ENCODE data around the gene ZNF335.

The ZNF335 gene

DNA sequence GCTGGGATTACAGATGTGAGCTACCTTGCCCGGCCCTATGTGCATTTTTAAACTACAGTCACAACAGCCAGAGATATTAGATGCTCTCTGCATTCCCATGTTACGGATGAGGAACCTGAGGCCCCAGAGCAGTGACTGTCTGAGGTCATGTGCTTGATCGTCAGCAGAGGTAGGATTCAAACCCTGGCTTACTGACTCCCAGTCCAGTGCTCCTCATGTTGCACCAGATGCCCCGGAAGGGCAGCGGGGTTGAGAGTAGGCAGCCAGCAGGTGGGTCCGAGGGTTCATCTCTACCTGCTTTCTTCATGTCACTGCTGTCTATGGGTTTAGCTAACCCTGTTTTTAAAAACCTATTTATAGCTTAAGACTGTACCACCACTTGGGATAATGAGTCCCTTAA lies 9.3 kb upstream of the ZNF335 start:
- no peak for TF ChIP-seq MYC (IDR thresholded peaks at IDR 0.05; ENCODE audit: low read depth, low read length)
- TF ChIP-seq, protein P1, sequence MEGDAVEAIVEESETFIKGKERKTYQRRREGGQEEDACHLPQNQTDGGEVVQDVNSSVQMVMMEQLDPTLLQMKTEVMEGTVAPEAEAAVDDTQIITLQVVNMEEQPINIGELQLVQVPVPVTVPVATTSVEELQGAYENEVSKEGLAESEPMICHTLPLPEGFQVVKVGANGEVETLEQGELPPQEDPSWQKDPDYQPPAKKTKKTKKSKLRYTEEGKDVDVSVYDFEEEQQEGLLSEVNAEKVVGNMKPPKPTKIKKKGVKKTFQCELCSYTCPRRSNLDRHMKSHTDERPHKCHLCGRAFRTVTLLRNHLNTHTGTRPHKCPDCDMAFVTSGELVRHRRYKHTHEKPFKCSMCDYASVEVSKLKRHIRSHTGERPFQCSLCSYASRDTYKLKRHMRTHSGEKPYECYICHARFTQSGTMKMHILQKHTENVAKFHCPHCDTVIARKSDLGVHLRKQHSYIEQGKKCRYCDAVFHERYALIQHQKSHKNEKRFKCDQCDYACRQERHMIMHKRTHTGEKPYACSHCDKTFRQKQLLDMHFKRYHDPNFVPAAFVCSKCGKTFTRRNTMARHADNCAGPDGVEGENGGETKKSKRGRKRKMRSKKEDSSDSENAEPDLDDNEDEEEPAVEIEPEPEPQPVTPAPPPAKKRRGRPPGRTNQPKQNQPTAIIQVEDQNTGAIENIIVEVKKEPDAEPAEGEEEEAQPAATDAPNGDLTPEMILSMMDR (IDR thresholded peaks at IDR 0.05; ENCODE audit: low read depth, low read length) = no peak
- TF ChIP-seq, protein P2, sequence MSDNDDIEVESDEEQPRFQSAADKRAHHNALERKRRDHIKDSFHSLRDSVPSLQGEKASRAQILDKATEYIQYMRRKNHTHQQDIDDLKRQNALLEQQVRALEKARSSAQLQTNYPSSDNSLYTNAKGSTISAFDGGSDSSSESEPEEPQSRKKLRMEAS (IDR thresholded peaks at IDR 0.05; ENCODE audit: low read depth, low read length) = no peak
- no peak for TF ChIP-seq POLR2A (IDR thresholded peaks at IDR 0.05; ENCODE audit: extremely low read depth, insufficient read length)
- no peak overlapping the region for H3K4me3 ChIP-seq (ENCODE audit: low read depth, low read length)
- DNase-seq (ENCODE audit: low read depth) = no peak

DNA sequence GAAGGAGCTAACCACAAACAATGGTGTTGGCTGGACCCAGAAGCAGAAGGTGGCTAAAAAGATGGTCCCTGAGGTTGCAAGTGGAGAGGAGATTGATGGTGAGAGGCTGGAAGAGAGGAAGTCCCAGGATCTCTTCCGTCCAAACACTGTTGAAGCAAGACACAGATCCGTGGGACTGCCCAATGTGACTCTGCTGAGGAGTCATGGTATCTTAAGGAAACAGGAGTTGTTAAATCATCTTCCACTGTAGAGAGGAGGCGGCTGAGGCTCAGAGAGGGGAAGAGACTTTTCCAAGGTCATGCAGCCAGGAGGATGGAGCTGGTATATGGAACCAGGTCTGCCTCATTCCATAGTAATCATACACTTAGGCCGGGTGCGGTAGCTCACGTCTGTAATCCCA lies 4.1 kb upstream of the ZNF335 start:
- no peak overlapping the region for H3K4me3 ChIP-seq (ENCODE audit: low read depth, low read length)
- no peak for DNase-seq (ENCODE audit: low read depth)
- TF ChIP-seq, protein P1 (IDR thresholded peaks at IDR 0.05; ENCODE audit: low read depth, low read length) = no peak
- no peak for TF ChIP-seq MYC (IDR thresholded peaks at IDR 0.05; ENCODE audit: low read depth, low read length)
- no peak for TF ChIP-seq POLR2A (IDR thresholded peaks at IDR 0.05; ENCODE audit: extremely low read depth, insufficient read length)
- TF ChIP-seq, protein P2 (IDR thresholded peaks at IDR 0.05; ENCODE audit: low read depth, low read length) = no peak

DNA sequence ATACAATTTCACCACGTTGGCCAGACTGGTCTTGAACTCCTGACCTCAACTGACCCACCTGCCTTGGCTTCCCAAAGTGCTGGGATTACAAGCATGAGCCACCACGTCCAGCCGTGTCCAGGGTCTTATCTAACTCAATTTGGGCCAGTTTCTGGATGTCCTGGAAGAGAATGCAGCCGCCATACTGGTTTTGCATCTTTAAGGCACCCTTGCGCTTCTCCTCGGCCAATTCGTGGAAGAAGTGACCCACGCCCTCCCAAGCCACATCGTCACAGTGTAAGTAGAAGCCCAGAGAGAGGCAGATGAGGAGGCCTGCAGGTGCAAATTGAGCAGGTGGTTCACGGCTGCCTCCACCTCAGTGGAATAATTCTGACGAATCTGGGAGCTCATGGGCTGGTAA lies 3.7 kb upstream of the ZNF335 start:
- TF ChIP-seq, protein P1 (IDR thresholded peaks at IDR 0.05; ENCODE audit: low read depth, low read length) = no peak
- TF ChIP-seq, protein P2 (IDR thresholded peaks at IDR 0.05; ENCODE audit: low read depth, low read length) = no peak
- TF ChIP-seq POLR2A (IDR thresholded peaks at IDR 0.05; ENCODE audit: extremely low read depth, insufficient read length) (no peak), MYC (IDR thresholded peaks at IDR 0.05; ENCODE audit: low read depth, low read length) (no peak)
- no peak for DNase-seq (ENCODE audit: low read depth)
- no peak overlapping the region for H3K4me3 ChIP-seq (ENCODE audit: low read depth, low read length)

DNA sequence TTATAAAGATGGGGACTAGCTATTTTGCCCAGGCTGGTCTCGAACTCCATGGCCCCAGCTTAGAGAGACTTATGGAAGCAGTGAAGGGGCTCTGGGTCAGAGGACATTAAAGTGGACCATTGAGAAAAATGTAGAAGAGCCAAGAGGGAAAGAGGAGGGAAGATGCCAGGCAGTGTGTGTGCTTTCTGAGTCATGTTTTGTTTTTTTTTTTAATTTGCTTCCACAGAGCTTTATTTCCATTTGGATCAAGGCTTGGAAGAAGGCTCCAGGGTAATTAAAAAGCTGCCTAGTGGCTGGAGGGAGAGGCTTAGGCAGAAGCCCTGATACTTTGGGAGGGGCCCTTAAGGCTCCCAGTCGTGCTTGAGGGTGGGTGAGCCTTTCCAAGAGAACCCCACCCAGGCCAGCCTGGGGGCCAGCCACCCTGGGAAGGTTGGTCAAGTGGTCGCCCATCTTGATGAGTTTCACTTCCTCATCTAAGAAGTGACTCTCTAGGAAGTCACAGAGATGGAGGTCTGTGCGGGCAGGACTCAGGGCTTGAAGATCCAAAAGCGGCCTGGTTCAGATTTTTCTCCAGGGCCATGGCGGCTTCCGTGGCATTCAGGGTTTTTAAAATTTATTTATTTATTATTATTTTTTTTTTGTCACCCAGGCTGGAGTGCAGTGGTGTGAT lies 3.0 kb upstream of the ZNF335 start:
- H3K4me3 ChIP-seq (ENCODE audit: low read depth, low read length) = no peak overlapping the region

DNA sequence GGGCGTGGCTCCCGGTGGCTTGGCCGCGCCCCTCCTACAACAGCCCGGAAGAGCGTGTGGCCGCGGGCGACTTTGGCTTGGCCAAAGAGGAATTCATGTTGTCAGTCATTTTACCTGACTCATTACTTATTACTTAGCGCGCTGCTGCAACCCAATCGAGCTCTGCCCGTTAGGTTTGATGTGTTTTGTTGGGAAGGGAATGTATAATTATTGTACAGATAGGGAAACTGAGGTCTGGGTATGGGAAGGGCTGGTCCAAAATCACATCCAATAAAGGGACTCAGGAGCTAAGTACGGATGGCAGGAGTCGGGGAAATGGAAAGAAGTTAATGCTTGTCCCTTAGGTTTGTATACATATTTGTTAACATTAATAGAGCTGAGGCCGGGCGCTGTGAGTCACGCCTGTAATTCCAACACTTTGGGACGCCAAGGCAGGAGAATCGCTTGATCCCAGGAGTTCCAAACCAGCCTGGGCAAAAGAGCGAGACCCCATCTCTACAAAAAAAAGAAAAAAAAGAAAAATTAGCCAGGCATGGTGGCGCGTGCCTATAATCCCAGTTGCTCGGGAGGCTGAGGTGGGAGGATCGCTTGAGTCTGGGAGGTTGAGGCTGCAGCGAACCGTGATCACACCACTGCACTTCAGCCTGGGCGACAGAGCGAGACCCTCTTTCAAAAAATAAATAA lies 639 bp upstream of the ZNF335 start:
- H3K4me3 ChIP-seq (ENCODE audit: low read depth, low read length) = peak overlapping the region; percentile 97
- DNase-seq (ENCODE audit: low read depth) = no peak
- peak; percentile 53; the same call in 1 of the 2 replicates for TF ChIP-seq MYC (IDR thresholded peaks at IDR 0.05; ENCODE audit: low read depth, low read length)
- TF ChIP-seq, protein P2 (IDR thresholded peaks at IDR 0.05; ENCODE audit: low read depth, low read length) = peak; percentile 67
- peak; percentile 88 for TF ChIP-seq POLR2A (IDR thresholded peaks at IDR 0.05; ENCODE audit: extremely low read depth, insufficient read length)
- TF ChIP-seq, protein P1 (IDR thresholded peaks at IDR 0.05; ENCODE audit: low read depth, low read length) = no peak

More for the DNA sequence above, 3.0 kb upstream of the ZNF335 start:
- TF ChIP-seq, protein P2 (IDR thresholded peaks at IDR 0.05; ENCODE audit: low read depth, low read length) = no peak
- TF ChIP-seq, protein P1 (IDR thresholded peaks at IDR 0.05; ENCODE audit: low read depth, low read length) = no peak
- TF ChIP-seq MYC (IDR thresholded peaks at IDR 0.05; ENCODE audit: low read depth, low read length) = no peak
- no peak for TF ChIP-seq POLR2A (IDR thresholded peaks at IDR 0.05; ENCODE audit: extremely low read depth, insufficient read length)
- peak; percentile 69 for DNase-seq (ENCODE audit: low read depth)

Data from NB4 (cell line).